ENCODE measurements around the gene COL20A1.
"Not testable (repeated sequence)": the region's sequence is repeated elsewhere in the genome, so short reads cannot be mapped to it uniquely, and the experiment has no call there.

Gene COL20A1

DNA sequence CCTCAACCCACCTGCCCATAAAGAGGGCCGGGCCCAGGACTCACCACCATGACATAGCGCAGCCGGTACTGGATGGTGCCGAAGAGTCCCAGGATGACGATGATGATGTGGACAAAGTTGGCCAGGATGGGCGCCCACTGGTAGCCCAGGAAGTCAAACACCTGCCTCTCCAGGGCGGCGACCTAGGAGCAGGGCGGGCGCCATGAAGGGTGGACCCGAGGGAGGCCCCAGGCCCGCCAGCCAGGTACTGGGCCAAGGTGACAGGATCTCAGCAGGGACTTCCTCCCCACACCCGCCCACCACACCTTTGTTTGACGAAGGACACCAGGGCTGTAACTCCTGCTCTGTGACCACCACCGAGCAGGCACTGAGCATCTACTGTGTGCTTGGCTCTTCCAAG lies 43.1 kb upstream of the COL20A1 start:
- in situ Hi-C loops (cut with HindIII; ENCODE audit: low sequenced_read_pairs): no loop called here
- TF ChIP-seq, protein P1, sequence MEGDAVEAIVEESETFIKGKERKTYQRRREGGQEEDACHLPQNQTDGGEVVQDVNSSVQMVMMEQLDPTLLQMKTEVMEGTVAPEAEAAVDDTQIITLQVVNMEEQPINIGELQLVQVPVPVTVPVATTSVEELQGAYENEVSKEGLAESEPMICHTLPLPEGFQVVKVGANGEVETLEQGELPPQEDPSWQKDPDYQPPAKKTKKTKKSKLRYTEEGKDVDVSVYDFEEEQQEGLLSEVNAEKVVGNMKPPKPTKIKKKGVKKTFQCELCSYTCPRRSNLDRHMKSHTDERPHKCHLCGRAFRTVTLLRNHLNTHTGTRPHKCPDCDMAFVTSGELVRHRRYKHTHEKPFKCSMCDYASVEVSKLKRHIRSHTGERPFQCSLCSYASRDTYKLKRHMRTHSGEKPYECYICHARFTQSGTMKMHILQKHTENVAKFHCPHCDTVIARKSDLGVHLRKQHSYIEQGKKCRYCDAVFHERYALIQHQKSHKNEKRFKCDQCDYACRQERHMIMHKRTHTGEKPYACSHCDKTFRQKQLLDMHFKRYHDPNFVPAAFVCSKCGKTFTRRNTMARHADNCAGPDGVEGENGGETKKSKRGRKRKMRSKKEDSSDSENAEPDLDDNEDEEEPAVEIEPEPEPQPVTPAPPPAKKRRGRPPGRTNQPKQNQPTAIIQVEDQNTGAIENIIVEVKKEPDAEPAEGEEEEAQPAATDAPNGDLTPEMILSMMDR (IDR thresholded peaks at IDR 0.05; ENCODE audit: low read depth, low read length): no peak
- DNase-seq (ENCODE audit: low read depth, low spot score): no peak
- no peak overlapping the region for H3K4me3 ChIP-seq (ENCODE audit: low read depth, low read length)

DNA sequence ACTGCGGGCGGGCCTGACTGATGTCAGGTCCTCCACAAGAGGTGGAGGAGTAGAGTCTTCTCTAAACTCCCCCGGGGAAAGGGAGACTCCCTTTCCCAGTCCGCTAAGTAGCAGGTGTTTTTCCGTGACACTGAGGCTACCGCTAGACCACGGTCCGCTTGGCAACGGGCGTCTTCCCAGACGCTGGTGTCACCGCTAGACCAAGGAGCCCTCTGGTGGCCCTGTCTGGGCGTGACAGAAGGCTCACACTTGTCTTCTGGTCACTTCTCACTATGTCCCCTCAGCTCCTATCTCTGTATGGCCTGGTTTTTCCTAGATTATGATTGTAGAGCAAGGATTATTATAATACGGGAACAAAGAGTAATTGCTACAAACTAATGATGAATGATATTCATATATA lies 41.6 kb upstream of the COL20A1 start:
- TF ChIP-seq, protein P1 (IDR thresholded peaks at IDR 0.05; ENCODE audit: low read depth, low read length): peak; percentile 17
- H3K4me3 ChIP-seq (ENCODE audit: low read depth, low read length); in situ Hi-C loops (cut with HindIII; ENCODE audit: low sequenced_read_pairs); DNase-seq (ENCODE audit: low read depth, low spot score): not testable (repeated sequence)

DNA sequence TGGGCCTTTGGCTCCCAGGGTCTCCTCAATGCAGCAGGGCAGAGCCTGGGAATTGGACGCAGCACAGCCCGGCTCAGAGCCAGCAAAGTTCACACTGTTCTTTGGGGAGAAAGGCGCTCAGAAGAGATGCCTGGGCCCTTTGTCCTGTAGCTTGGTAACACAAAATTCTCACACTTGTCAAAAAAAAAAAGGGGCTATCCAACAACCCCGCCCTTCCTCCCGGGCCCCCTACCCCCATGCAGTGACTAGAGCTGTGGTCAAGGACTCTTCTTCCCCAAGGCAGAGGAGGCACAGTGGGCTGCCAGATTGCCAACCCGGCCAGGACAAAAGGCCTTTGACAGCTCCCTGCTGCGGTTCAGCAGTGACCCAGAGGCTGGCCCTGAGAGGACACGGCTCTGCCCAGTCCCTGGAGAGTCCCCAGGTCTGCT lies 40.7 kb upstream of the COL20A1 start:
- in situ Hi-C loops (cut with HindIII; ENCODE audit: low sequenced_read_pairs): no loop called here
- TF ChIP-seq, protein P1 (IDR thresholded peaks at IDR 0.05; ENCODE audit: low read depth, low read length): no peak
- H3K4me3 ChIP-seq (ENCODE audit: low read depth, low read length): no peak overlapping the region
- no peak for DNase-seq (ENCODE audit: low read depth, low spot score)

DNA sequence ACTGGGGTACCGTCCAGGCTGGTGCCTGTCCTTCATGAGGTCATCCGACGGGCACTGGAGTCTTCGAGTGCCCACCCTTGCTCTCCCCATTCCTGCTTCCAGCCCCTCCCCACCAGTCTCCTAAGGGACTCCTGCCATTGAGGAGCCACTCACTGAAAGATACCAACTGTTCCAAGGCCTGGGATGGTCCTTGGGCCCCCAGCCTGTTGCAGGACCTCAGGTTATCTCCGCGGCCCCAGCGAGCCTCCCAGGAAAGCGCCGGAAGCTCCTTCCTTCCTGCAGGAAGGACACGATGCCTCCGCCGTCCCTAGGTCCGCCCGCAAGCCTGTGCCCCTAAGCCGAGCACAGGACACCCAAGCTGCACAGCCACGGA lies 39.9 kb upstream of the COL20A1 start:
- no peak overlapping the region for H3K4me3 ChIP-seq (ENCODE audit: low read depth, low read length)
- no peak for DNase-seq (ENCODE audit: low read depth, low spot score)
- TF ChIP-seq, protein P1 (IDR thresholded peaks at IDR 0.05; ENCODE audit: low read depth, low read length): no peak
- in situ Hi-C loops (cut with HindIII; ENCODE audit: low sequenced_read_pairs): no loop called here

DNA sequence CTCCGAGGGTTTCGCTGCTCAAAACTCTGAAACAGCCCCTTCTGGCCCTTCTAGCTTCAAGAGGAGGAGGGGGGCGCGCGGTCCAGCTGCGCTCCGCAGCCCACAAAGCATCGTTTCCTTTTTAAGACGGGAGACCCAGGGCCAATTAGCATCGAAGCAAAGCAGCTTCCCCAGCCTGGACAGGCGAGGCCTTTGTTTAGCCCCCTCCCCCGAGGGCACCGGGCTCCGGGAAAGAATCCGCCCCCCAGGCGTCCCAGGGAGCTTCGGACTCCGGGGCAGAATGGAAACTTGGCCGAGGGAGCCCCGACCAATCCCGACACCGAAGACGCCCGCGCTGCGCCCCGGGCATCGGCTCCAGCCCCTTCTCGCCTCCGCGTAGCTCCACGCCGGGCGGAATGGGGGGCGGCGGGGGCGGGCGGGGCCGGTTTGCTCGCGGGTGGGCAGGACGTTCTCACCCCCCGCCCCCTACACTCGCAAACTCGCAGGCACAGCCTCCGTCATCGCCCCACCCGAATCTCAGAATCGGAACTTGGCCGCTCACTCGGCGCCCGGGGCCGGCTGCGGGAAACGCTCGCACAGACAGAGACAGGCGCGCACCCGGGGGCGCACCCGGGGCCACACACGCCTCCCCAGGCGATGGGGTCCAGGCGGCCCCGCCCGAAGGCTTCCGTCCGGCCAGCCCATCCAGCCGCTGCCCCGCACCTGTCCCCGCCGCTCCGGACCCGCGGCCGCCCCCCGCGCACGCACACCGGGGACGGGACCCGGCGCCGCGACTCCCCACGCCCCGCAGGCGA lies 39.4 kb upstream of the COL20A1 start:
- DNase-seq (ENCODE audit: low read depth, low spot score): no peak
- no peak overlapping the region for H3K4me3 ChIP-seq (ENCODE audit: low read depth, low read length)
- TF ChIP-seq, protein P1 (IDR thresholded peaks at IDR 0.05; ENCODE audit: low read depth, low read length): no peak
- in situ Hi-C loops (cut with HindIII; ENCODE audit: low sequenced_read_pairs): no loop called here

DNA sequence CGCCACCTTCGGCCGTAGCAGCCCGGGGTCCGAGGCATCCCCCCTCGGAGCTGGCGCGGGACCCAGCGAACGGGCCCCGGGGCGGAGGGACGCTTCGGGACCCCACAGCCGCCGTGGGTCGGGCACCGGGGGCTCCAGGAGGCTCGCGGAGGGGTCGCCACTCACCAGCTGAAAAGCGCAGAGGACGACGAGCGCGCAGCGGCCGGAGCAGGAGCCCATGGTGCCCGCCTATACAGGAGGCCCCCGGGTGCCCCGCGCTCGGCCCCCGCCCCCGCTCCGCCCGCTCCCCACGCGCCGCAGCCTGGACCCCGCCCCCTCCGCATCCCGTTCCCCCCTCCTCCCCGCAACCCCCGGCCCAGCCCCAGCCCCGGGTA lies 38.8 kb upstream of the COL20A1 start, which contains the start of gene NKAIN4:
Gene NKAIN4, minus strand, starts transcription at position 232 of the 374 bp plus-strand sequence. Its CDS starts 13 bp downstream, at position 219.
- in situ Hi-C loops (cut with HindIII; ENCODE audit: low sequenced_read_pairs): no loop called here
- TF ChIP-seq, protein P1 (IDR thresholded peaks at IDR 0.05; ENCODE audit: low read depth, low read length): no peak
- no peak within 1 kb of the TSS for H3K4me3 ChIP-seq (ENCODE audit: low read depth, low read length)
- no peak for DNase-seq (ENCODE audit: low read depth, low spot score)

Measured in astrocyte of the spinal cord (primary cell).